ENCODE measurements around the gene DNAJB12.

Gene DNAJB12

DNA sequence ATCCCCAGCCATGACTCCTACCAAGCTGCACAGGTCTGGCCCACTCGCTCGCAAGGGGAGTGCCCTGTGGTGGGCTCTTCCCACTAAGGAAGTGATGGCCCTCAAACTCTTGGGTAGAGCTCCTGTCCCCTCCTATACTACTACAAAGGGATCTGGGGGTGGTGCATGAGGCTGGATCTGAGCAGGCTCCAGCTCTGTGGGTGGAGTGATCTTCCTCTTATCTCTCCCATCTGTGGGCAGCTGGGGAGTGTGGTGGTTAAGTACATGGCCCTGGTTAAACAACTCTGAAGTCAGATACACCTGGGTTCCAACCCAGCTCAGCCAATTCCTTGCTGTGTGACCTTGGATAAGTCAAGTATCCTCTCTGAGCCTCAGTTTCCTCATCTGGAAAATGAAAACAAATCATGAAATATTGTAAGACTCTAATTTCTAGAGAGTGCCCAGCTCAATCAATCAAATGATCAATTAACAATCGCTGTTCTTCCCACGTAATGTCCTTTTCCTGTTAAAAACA is 63.6 kb downstream of the DNAJB12 start:
- no peak for DNase-seq (ENCODE audit: low spot score)

DNA sequence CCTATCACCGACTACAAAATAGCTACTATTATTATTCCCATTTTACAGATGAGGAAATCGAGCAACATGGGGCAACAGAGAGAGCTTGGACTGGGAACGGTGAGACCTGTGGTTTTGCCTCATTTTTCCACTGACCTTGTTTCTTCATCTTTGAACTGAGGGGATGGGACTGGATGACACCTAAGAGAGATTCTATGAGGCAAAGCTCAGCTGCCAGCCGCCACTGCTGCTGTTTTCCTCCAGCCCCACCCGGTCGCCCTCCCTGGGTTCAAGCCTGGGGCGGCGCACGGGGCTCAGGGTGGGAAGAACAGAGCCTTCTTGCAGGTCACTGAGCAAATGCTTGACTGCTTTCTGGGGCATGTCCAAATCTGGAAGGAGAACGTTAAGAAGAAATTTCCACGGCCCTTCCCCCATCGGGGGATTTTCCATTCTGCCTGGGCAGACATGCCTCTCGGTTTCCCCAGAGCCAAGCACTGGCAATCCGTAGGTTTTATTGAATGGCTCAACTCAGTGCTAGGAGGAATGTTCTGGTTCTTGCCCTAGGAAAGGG is 68.7 kb downstream of the DNAJB12 start:
- no peak for DNase-seq (ENCODE audit: low spot score)

DNA sequence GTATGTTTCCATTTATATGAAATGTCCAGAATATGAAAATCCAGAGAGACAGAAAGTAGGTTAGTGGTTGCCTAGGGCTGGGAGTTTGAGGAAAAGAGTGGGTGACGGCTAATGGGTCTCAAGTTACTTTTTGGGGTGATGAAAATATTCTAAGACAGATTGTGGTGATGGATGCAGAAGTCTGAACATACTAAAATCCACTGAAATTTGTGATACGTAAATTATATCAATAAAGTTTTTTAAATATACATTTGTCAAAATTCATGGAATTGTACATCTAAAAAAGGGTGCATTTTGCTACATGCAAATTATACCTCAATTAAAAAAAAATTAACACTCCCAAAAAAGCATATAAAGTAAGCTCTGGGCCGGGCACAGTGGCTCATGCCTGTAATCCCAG is 71.6 kb downstream of the DNAJB12 start:
- no peak for DNase-seq (ENCODE audit: low spot score)

Data from LoVo (cell line).